CD4-positive, alpha-beta T cell treated with Interleukin-15 for 1 hour (primary cell): ENCODE data around the gene FBXO8.
A peak's percentile ranks its signal among the peaks of the same experiment; 100 is the strongest.
"Not testable (repeated sequence)": the region's sequence is repeated elsewhere in the genome, so short reads cannot be mapped to it uniquely, and the experiment has no call there.

ENCODE experiments used
- DNase-seq: peaks from one replicate; pipeline ENCODE4 v3.0.0-alpha.2; 2020

FBXO8 gene, protein sequence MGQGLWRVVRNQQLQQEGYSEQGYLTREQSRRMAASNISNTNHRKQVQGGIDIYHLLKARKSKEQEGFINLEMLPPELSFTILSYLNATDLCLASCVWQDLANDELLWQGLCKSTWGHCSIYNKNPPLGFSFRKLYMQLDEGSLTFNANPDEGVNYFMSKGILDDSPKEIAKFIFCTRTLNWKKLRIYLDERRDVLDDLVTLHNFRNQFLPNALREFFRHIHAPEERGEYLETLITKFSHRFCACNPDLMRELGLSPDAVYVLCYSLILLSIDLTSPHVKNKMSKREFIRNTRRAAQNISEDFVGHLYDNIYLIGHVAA

GRCh38 chr4:174283507-174284471 is at the start of gene FBXO8, which contains the start of gene CEP44:
FBXO8 (minus strand) TSS chr4:174283667; CDS start chr4:174263092, 20,575 bp downstream.
CEP44 (plus strand) TSS chr4:174283911; CDS start chr4:174299122, 15,211 bp downstream.
- DNase-seq, result peak; percentile 70

DNA sequence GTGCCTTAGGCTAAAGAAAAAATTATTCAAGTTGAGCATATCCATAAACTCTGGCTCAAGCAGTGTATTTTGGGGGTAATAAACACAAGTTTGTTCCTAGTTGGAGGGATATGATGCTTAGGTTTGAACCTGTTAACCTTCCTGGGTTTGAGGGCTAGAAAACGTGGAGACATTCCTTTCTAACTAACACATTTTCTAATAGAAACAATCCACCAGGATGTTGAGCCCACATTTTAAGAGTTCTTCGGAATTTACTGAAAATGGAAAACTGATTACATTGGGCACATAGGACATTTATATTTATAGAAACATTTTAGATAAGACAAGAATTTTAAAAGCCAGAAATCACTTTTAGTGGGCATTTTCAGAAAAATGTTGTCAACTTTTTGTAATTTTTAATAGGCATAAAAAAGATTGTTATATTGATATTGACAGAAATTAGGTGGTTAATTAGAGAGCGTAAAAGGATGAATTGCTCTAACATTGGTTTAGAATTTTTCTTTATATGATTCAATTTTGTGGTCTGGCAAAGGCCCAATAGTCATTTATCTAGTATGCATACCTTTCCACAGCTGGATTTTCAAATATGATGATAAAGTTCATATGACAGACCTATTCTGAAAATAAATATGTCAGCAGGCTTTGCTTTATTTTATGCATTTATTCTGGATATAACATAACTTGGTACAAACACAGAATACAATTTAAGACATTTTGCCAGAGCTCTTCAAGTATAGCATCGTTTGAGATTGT is 49.5 kb upstream of the FBXO8 start:
- no peak for DNase-seq

DNA sequence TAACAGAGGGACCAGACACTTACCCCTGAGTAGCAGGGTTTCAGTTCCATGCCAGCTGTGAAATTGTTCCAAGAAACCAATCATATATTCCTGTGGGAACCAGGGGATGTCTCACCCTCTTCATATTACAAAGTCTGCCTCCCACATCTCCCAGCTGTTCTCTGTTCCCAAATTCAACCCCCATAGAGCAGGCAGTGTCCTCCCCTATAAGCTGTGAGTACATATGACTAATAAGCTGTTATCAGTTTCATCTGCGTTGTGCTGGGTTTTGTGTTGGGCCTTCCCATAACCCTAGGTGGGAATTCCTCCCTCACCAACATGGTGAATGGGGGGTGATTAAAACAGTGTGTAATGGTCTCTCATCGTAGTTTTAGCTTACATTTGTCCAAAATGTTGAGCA is 41.3 kb upstream of the FBXO8 start:
- DNase-seq, result no peak

GRCh38 chr4:174324236-174324635 is 40.8 kb upstream of the FBXO8 start:
- no peak for DNase-seq

DNA sequence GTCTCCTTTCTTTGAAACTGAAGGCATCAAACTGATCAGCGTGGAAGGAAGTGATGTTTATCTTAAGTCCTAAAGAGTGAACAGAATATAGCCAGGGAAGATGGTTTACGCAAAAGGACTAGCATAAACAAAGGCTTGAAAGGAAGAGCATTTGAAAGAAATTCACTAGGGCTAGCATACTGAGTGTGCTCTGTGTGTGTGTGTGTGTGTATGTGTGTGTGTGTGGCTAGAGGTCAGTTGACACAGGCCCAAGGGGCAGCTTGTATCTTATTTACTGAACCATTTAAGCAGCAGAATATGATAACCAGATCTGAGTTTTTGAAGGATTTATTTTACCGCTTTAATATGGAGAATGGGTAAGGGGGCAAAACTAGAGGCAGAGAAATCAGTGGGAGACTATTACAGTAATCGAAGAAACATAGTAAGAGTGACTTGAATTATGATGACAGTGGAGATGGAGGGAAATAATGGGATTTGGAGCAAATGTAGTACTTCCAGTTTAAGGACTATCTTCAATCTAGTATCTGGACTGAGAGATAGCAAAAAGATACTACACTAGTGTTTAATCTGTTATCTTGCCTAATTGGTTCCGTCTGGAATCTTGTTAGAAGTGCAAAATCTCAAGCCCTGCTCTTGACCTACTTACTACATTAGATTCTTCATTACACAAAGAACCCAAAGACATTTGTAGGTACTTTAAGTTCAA is 37.2 kb upstream of the FBXO8 start:
- no peak for DNase-seq

DNA sequence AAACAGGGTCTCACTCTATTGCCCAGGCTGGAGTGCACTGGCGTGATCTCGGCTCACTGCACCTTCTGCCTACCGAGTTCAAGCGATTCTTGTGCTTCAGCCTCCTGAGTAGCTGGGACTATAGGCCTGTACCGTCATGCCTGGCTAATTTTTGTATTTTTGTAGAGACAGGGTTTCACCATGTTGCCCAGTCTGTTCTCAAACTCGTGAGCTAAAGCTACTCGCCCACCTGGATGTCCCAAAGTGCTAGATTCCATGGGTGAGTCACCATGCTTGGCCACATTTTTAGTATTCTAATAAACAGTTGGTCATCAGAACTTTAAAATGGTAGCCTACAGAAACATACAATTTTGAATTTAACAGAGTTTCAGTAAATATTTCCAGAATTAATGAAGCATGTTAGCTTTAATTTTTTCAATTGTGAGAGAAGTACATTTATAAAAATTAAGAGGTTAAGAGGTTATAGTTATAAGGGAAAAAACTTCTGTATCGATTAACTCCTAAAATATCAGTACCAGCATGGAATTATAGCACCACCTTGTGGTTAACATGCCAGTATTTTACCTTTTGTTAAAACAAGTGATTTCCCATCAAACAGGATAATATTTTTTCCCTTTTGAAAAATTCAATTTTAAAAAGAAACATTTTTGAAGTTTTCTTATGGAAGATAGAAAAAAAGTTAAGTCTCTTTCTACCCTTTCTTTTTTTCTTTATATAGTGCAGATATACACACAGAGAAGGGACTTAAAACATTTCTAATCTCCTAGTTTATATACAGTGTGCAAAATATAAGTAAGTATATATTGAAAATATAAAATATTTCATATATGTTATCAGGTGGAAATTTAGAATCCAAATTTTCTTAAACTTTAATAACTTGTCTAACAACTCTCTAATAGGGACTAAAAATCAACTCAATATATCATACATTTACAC is 35.6 kb upstream of the FBXO8 start:
- no peak for DNase-seq

DNA sequence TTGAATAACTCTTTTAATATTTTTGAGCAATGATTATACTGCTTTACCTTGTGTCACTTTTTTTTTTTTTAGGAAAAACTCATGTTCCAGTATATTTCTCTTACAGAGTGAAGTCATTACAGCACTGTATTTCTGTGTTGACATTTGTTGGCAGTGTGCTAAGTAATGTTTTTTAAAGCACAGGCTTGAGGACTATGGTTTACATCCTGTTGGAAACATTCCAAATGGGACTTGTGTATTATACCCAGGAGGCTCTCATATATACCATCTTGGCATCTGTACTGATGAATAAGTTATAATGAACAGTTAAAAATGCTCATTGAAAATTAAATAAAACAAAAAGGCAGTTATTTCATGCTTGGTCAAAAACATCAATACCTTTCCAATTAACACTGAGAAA is 34.1 kb upstream of the FBXO8 start:
- DNase-seq, result no peak

GRCh38 chr4:174316954-174317353 is 33.5 kb upstream of the FBXO8 start:
- no peak for DNase-seq

DNA sequence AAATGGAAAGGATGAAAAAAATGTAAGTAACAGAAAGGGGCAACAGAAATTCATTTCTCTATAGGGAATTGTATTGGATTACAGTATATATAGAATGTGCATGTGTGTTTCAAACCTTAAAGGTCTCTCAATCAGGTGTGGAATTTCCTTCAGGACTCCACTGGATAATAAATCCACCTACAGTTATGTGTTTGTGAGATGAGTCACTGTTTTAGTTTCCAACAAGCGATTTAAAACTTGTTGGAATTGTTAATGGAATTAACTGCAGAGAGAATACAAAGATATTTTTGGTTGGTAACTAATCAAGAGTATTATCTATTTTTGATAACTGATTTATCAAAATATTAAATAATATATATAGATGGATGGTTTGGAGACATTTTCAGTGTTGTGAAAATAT is 33.1 kb upstream of the FBXO8 start:
- no peak for DNase-seq

DNA sequence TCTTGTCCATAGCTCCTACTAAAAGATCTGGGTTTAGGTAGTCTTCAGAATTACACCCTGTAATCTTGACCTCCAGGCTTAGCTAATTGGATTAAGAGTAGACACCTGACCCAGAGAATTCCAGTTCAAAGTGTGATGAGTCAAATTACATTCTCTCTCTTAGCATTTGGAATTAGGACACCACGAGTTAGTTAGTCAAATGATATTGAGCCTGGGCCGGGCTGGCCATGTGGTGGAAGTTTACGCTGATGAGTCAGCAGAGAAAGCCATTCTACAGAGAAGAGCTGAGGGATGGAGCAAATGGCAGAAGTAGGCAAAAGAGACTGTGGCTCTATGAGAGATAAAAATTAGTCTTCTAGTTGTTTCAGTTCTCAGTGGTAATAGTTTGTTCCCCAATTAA is 31.3 kb upstream of the FBXO8 start:
- DNase-seq, result no peak

GRCh38 chr4:174314274-174314673 is 30.8 kb upstream of the FBXO8 start:
- DNase-seq, result no peak

DNA sequence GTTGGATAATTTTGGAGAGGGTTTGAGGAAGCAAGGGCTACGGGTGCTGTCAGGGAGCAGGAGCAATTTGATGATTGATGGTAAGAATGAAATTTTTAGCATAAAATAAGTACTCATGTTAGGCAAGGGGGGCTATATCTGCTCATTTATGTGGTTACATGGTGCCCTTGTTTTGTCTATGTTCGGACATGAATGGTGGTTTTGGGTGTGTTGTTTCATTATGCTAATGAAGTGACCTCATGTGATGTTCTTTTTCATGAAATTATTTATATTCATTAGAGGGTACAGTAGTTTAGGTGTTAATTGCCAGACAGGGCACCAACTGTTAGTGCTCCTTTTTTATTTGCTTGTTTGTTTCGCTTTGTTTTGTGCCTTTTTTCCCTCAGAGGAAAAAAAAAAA is 29.5 kb upstream of the FBXO8 start:
- DNase-seq, result no peak

- DNase-seq, result no peak
Observed at GRCh38 chr4:174307694-174308093, 24.2 kb upstream of the FBXO8 start.

GRCh38 chr4:174305961-174306360 is 22.5 kb upstream of the FBXO8 start:
- DNase-seq, result no peak

- no peak for DNase-seq
Observed at GRCh38 chr4:174304664-174305063, 21.2 kb upstream of the FBXO8 start.

DNA sequence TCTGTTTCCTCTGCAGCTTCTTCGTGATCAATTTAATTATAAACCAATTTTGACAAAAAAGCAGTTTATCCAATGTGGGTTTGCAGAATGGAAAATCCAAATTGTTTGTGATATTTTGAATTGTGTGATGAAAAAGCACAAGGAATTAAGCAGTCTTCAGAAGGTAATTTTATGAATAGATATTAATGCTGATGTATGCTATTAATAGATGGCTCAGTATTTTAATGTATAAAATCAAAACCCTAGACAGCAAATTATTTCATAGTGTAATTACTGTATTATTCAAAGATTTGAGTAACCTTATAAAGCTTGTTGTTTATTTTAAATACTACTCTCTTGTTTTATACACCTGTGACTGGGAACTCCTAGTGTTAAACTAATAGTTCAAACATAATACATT is 20.2 kb upstream of the FBXO8 start:
- DNase-seq, result no peak

- not testable (repeated sequence) for DNase-seq
Observed at GRCh38 chr4:174295142-174295541, 11.7 kb upstream of the FBXO8 start.

DNA sequence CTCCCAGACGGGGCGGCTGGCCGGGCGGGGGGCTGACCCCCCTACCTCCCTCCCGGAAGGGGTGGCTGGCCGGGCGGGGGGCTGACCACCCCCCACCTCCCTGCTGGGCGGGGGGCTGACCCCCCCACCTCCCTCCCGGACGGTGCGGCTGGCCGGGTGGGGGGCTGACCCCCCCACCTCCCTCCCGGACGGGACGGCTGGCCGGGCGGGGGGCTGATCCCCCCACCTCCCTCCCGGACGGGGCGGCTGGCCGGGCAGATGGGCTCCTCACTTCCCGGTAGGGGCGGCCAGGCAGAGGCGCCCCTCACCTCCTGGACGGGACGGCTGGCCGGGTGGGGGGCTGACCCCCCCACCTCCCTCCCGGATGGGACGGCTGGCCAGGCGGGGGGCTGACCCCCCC is 11.2 kb upstream of the FBXO8 start:
- not testable (repeated sequence) for DNase-seq

GRCh38 chr4:174292473-174292872 is 9.0 kb upstream of the FBXO8 start:
- no peak for DNase-seq

GRCh38 chr4:174286870-174287269 is 3.4 kb upstream of the FBXO8 start:
- no peak for DNase-seq

GRCh38 chr4:174284487-174284886 is 1.0 kb upstream of the FBXO8 start:
- no peak for DNase-seq
